ENCODE measurements around the gene ANAPC4.

Gene ANAPC4

GRCh38 chr4:25439918-25440477 is 62.9 kb downstream of the ANAPC4 start:
- Histone ChIP-seq H3K23ac (ENCODE audit: low read length) (no peak overlapping the region), H4K91ac (ENCODE audit: low read depth, low read length) (no peak overlapping the region), H3K4ac (ENCODE audit: low read depth, low read length) (no peak overlapping the region), H4K12ac (ENCODE audit: low read depth, low read length) (no peak overlapping the region), H3K9ac (ENCODE audit: low read length) (no peak overlapping the region), H3K14ac (ENCODE audit: low read length) (no peak overlapping the region), H3K4me3 (ENCODE audit: low read depth, low read length) (no peak overlapping the region), H3K36me3 (ENCODE audit: control insufficient read depth in 1 of 2, insufficient read depth in 2 of 2, low read length in 2 of 2) (no peaks in the 10 kb centered on the region), H3K27ac (ENCODE audit: low read depth, low read length) (no peak overlapping the region), H3K4me1 (ENCODE audit: control insufficient read depth in 1 of 2, insufficient read depth in 2 of 2, low read length in 2 of 2) (no peaks in the 10 kb centered on the region), H2AFZ (ENCODE audit: insufficient read depth, low read length, poor library complexity) (no peak overlapping the region), H3K18ac (ENCODE audit: low read length) (no peak overlapping the region), H4K8ac (ENCODE audit: low read depth, low read length) (no peak overlapping the region), H3K79me2 (ENCODE audit: control insufficient read depth, insufficient read depth, low read length, poor library complexity) (no peaks in the 10 kb centered on the region), H2BK12ac (ENCODE audit: low read length) (no peak overlapping the region), H3K79me1 (ENCODE audit: low read length) (no peaks in the 10 kb centered on the region), H2BK5ac (ENCODE audit: low read depth, low read length, poor library complexity) (no peak overlapping the region), H3K4me2 (ENCODE audit: low read length) (no peak overlapping the region), H3K9me3 (ENCODE audit: insufficient read depth, low read depth, low read length) (no peaks in the 10 kb centered on the region), H3K27me3 (ENCODE audit: insufficient read depth, low read length) (no peaks in the 10 kb centered on the region), H2AK5ac (ENCODE audit: low read length) (no peak overlapping the region), H2BK120ac (ENCODE audit: insufficient read depth, low read length, poor library complexity) (no peak overlapping the region)
- DNase-seq, result peak; percentile 64 to 92
- no CpG with 5 or more reads among the region's 2 CpGs for WGBS (ENCODE audit: extremely low coverage, insufficient coverage, insufficient read length)

GRCh38 chr4:25440478-25441030 is 63.5 kb downstream of the ANAPC4 start:
- H2AFZ ChIP-seq (ENCODE audit: insufficient read depth, low read length, poor library complexity), result no peak overlapping the region
- WGBS (ENCODE audit: extremely low coverage, insufficient coverage, insufficient read length), result no CpG with 5 or more reads among the region's 8 CpGs
- no peaks in the 10 kb centered on the region for H3K27me3 ChIP-seq (ENCODE audit: insufficient read depth, low read length)

GRCh38 chr4:25441519-25442117 is 64.6 kb downstream of the ANAPC4 start:
- H2AK5ac ChIP-seq (ENCODE audit: low read length), result no peak overlapping the region
- DNase-seq, result peak; percentile 67 to 82
- WGBS (ENCODE audit: extremely low coverage, insufficient coverage, insufficient read length), result no CpG with 5 or more reads among the region's 6 CpGs

More at GRCh38 chr4:25440478-25441030, 63.5 kb downstream of the ANAPC4 start:
- no peak overlapping the region for H2BK120ac ChIP-seq (ENCODE audit: insufficient read depth, low read length, poor library complexity)
- H3K27ac ChIP-seq (ENCODE audit: low read depth, low read length), result no peak overlapping the region
- H3K4me1 ChIP-seq (ENCODE audit: control insufficient read depth in 1 of 2, insufficient read depth in 2 of 2, low read length in 2 of 2), result no peaks in the 10 kb centered on the region
- no peak overlapping the region for H2BK12ac ChIP-seq (ENCODE audit: low read length)
- H4K91ac ChIP-seq (ENCODE audit: low read depth, low read length), result no peak overlapping the region
- no peak overlapping the region for H3K9ac ChIP-seq (ENCODE audit: low read length)
- H4K12ac ChIP-seq (ENCODE audit: low read depth, low read length), result no peak overlapping the region
- H3K14ac ChIP-seq (ENCODE audit: low read length), result no peak overlapping the region
- H3K36me3 ChIP-seq (ENCODE audit: control insufficient read depth in 1 of 2, insufficient read depth in 2 of 2, low read length in 2 of 2), result no peaks in the 10 kb centered on the region
- H4K8ac ChIP-seq (ENCODE audit: low read depth, low read length), result no peak overlapping the region
- no peak overlapping the region for H3K4me3 ChIP-seq (ENCODE audit: low read depth, low read length)
- H3K18ac ChIP-seq (ENCODE audit: low read length), result no peak overlapping the region
- no peaks in the 10 kb centered on the region for H3K79me1 ChIP-seq (ENCODE audit: low read length)
- no peak overlapping the region for H3K23ac ChIP-seq (ENCODE audit: low read length)
- H3K4ac ChIP-seq (ENCODE audit: low read depth, low read length), result no peak overlapping the region
- no peak overlapping the region for H3K4me2 ChIP-seq (ENCODE audit: low read length)
- no peak for DNase-seq
- H2AK5ac ChIP-seq (ENCODE audit: low read length), result no peak overlapping the region
- H3K9me3 ChIP-seq (ENCODE audit: insufficient read depth, low read depth, low read length), result no peaks in the 10 kb centered on the region
- H3K79me2 ChIP-seq (ENCODE audit: control insufficient read depth, insufficient read depth, low read length, poor library complexity), result no peaks in the 10 kb centered on the region
- no peak overlapping the region for H2BK5ac ChIP-seq (ENCODE audit: low read depth, low read length, poor library complexity)

GRCh38 chr4:25442863-25443307 is 65.8 kb downstream of the ANAPC4 start:
- Histone ChIP-seq H3K4me1 (ENCODE audit: control insufficient read depth in 1 of 2, insufficient read depth in 2 of 2, low read length in 2 of 2) (peaks cover 3 to 4% of the 10 kb centered on the region in 2 experiments), H3K4me3 (ENCODE audit: low read depth, low read length) (no peak overlapping the region), H3K23ac (ENCODE audit: low read length) (no peak overlapping the region), H4K12ac (ENCODE audit: low read depth, low read length) (no peak overlapping the region), H3K79me2 (ENCODE audit: control insufficient read depth, insufficient read depth, low read length, poor library complexity) (no peaks in the 10 kb centered on the region), H2AFZ (ENCODE audit: insufficient read depth, low read length, poor library complexity) (no peak overlapping the region), H2BK12ac (ENCODE audit: low read length) (no peak overlapping the region), H3K36me3 (ENCODE audit: control insufficient read depth in 1 of 2, insufficient read depth in 2 of 2, low read length in 2 of 2) (no peaks in the 10 kb centered on the region), H2AK5ac (ENCODE audit: low read length) (no peak overlapping the region), H3K18ac (ENCODE audit: low read length) (no peak overlapping the region), H3K79me1 (ENCODE audit: low read length) (no peaks in the 10 kb centered on the region), H3K9ac (ENCODE audit: low read length) (no peak overlapping the region), H3K4ac (ENCODE audit: low read depth, low read length) (no peak overlapping the region), H3K9me3 (ENCODE audit: insufficient read depth, low read depth, low read length) (no peaks in the 10 kb centered on the region), H4K91ac (ENCODE audit: low read depth, low read length) (no peak overlapping the region), H3K27me3 (ENCODE audit: insufficient read depth, low read length) (no peaks in the 10 kb centered on the region), H2BK5ac (ENCODE audit: low read depth, low read length, poor library complexity) (no peak overlapping the region), H3K4me2 (ENCODE audit: low read length) (no peak overlapping the region), H4K8ac (ENCODE audit: low read depth, low read length) (no peak overlapping the region), H3K14ac (ENCODE audit: low read length) (no peak overlapping the region), H2BK120ac (ENCODE audit: insufficient read depth, low read length, poor library complexity) (no peak overlapping the region), H3K27ac (ENCODE audit: low read depth, low read length) (no peak overlapping the region)
- WGBS (ENCODE audit: extremely low coverage, insufficient coverage, insufficient read length), result no CpG with 5 or more reads among the region's 9 CpGs
- DNase-seq, result no peak

More at GRCh38 chr4:25441519-25442117, 64.6 kb downstream of the ANAPC4 start:
- H3K27ac ChIP-seq (ENCODE audit: low read depth, low read length), result no peak overlapping the region
- no peak overlapping the region for H3K4ac ChIP-seq (ENCODE audit: low read depth, low read length)
- H3K18ac ChIP-seq (ENCODE audit: low read length), result no peak overlapping the region
- H2BK120ac ChIP-seq (ENCODE audit: insufficient read depth, low read length, poor library complexity), result no peak overlapping the region
- no peaks in the 10 kb centered on the region for H3K27me3 ChIP-seq (ENCODE audit: insufficient read depth, low read length)
- no peaks in the 10 kb centered on the region for H3K79me1 ChIP-seq (ENCODE audit: low read length)
- H3K4me2 ChIP-seq (ENCODE audit: low read length), result no peak overlapping the region
- H3K23ac ChIP-seq (ENCODE audit: low read length), result no peak overlapping the region
- H2BK5ac ChIP-seq (ENCODE audit: low read depth, low read length, poor library complexity), result no peak overlapping the region
- no peak overlapping the region for H4K12ac ChIP-seq (ENCODE audit: low read depth, low read length)
- H3K4me3 ChIP-seq (ENCODE audit: low read depth, low read length), result no peak overlapping the region
- H4K8ac ChIP-seq (ENCODE audit: low read depth, low read length), result no peak overlapping the region
- no peak overlapping the region for H2AFZ ChIP-seq (ENCODE audit: insufficient read depth, low read length, poor library complexity)
- no peak overlapping the region for H4K91ac ChIP-seq (ENCODE audit: low read depth, low read length)
- H3K79me2 ChIP-seq (ENCODE audit: control insufficient read depth, insufficient read depth, low read length, poor library complexity), result no peaks in the 10 kb centered on the region
- no peaks in the 10 kb centered on the region for H3K9me3 ChIP-seq (ENCODE audit: insufficient read depth, low read depth, low read length)
- H3K14ac ChIP-seq (ENCODE audit: low read length), result no peak overlapping the region
- H2BK12ac ChIP-seq (ENCODE audit: low read length), result no peak overlapping the region
- peaks cover 2 to 3% of the 10 kb centered on the region in 2 experiments for H3K4me1 ChIP-seq (ENCODE audit: control insufficient read depth in 1 of 2, insufficient read depth in 2 of 2, low read length in 2 of 2)
- H3K36me3 ChIP-seq (ENCODE audit: control insufficient read depth in 1 of 2, insufficient read depth in 2 of 2, low read length in 2 of 2), result no peaks in the 10 kb centered on the region
- no peak overlapping the region for H3K9ac ChIP-seq (ENCODE audit: low read length)
